ENCODE data around the gene ARPC4.

DNA sequence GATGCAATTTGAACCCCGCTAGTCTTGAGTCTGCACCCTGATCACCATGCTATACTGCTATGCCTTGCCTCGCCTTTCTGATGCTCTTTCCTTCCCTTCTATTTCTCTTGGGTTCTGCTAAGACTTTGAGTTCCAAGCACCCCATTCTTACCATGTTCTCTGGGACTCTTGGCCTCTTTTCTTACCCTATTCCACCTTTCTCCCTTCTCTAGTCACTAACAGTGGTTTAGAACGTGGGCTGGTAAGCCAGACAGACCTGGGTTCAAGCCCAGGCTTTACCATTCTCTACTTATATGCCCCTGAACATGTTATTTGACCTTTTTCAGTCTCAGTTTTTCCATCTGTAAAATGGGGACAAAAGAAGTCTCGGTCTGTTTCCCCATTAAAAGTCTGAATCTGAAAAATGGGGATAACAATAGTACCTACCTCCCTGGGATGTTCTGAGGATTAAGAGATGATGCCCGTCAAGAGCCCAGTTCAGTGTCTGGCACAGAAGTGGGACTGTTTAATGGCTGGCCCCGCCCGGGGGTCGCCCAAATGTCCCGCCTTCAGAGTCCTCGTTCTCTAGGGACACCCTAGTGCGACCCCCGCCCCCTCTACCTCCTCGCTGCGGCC, 985 bp upstream of the ARPC4 start:
- TF ChIP-seq POLR2A (IDR thresholded peaks at IDR 0.05), result no peak
- TF ChIP-seq, protein P1, sequence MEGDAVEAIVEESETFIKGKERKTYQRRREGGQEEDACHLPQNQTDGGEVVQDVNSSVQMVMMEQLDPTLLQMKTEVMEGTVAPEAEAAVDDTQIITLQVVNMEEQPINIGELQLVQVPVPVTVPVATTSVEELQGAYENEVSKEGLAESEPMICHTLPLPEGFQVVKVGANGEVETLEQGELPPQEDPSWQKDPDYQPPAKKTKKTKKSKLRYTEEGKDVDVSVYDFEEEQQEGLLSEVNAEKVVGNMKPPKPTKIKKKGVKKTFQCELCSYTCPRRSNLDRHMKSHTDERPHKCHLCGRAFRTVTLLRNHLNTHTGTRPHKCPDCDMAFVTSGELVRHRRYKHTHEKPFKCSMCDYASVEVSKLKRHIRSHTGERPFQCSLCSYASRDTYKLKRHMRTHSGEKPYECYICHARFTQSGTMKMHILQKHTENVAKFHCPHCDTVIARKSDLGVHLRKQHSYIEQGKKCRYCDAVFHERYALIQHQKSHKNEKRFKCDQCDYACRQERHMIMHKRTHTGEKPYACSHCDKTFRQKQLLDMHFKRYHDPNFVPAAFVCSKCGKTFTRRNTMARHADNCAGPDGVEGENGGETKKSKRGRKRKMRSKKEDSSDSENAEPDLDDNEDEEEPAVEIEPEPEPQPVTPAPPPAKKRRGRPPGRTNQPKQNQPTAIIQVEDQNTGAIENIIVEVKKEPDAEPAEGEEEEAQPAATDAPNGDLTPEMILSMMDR (IDR thresholded peaks at IDR 0.05), result no peak
